GM19238 (cell line): ENCODE results near the gene SIK3.
A peak's percentile ranks its signal among the peaks of the same experiment; 100 is the strongest.
"Not testable (repeated sequence)": the region's sequence is repeated elsewhere in the genome, so short reads cannot be mapped to it uniquely, and the experiment has no call there.

Experiments used
- DNase-seq: peaks from one replicate; pipeline ENCODE4 v3.0.0; 2011; ENCODE audit warnings: low spot score; ENCODE audit not compliant: insufficient read length

The SIK3 gene

DNA sequence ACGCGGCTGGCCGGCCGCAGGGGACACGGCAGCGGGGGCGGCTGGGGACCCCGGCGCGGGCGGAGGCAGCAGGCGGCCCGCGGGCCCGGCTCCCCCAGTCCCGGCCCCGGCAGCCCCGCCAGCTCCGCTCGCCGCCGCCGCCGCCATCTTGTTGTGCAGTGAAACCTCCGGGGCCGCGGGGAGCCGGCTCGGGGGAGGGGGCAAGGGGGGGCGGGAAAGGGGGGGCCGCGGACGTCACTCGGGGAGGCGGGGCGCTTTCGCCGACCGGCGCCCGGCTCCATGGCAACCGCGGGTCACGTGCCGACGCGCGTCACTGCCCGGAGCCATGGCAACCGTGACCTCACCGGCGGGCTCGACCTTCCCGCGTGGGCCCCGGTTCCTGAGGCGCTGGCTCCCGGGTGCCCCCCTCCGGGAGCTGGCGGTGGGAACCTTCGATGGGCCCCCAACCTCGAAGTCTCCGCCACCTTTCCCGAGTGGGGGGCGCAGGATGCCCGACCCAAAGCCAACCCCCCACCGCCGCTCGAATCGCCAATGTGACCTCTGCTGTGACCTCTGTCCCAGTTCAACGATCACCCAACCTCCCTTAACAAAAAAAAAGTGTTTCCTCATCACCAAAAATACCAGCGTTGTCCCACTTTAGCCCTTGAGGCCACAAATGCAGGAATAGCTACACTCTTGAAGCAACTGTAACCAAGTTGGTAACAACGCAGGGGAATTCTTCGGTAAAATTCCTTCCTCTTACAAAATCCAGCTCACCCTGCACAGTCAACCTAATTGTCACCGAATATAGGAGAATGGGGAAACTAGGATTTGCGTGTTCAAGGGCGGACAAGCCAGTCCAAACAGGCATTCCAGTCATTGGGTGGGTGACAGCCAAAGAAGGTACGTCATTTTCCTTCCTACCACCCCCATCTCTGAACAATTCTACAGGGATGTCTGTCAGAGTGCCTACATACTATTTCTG, at the start of gene SIK3:
Gene SIK3, minus strand, starts transcription at position 160 of the 964 bp plus-strand sequence. Its CDS starts 13 bp downstream, at position 147.
- DNase-seq = peak; percentile 93

DNA sequence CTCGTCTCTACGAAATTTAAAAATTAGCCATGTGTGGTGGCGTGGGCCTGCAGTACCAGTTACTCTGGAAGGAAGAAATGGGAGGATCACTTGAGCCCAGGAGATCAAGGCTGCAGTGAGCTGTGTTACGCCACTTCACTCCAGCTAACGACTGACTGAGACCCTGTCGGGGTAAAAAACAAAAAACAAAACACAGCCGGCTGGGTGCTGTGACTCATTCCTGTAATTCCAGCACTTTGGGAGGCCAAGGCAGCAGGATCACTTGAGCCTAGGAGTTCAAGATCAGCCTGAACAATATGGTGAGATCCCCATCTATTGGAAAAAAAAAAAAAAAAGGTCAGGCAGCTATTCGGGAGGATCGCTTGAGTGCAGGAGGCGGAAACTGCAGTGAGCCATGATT, 48.3 kb upstream of the SIK3 start:
- no peak for DNase-seq

DNA sequence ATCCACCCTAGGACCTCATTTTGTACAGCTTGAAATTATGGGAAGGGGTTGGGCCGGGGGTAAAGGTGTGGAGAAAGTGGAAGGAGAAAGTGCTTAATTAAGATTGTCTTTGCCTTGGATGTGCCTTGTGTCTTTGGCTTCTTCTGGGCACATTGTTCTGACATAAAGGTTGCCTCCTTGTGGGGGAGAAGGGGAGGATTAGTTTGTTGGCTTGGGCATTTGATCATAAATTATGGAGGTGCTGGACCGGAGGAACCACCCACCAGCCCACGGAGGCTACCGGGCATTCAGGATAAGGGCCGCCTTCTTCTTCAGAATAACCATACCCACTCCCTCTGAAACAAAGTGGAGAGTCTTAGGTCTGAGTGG, 47.1 kb upstream of the SIK3 start:
- DNase-seq = no peak

DNA sequence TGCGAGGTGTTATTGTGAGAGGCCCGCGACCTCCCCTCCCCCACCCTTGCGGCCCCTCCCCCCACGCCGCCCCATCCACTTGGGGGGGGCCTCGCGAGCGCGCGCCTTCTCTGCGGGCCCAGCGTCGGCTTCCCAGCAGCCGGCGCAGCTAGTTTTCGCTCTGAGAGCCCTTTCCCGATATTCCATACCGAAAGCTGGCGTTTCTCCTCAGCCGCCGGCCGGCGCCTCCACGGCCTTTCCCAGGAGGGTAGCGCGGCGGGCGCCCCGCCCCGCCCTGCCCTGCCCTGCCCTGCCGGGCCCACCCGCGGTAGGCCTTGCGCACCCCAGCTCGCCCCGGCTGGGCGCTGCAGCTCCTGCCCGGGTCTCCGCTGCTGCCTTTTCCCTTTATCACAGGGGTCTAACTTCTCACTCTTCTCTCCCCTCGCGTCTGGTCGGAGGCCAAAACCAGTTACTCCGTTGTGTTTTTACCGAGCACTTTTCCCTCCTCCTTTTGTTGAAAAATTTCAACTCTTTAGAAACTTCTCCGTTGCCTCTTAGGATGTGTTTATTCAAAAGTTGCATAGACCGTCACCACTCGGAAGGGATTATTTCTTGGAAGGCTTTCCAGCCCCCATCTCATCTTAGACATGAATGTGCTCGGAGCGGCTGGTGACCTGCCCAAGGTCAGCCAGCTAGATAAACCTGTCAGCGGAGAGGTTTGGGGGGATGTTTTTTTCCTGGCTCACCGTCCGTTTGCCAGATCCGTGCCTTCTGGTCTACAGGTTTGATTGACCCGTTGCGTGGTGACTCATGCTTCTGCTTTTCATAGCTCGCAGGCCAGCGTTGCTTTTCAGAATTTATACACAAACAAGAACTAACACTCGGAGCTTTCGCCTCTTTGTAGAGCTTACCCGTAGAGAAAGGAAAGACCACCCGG, 46.5 kb upstream of the SIK3 start:
- DNase-seq = peak; percentile 37

DNA sequence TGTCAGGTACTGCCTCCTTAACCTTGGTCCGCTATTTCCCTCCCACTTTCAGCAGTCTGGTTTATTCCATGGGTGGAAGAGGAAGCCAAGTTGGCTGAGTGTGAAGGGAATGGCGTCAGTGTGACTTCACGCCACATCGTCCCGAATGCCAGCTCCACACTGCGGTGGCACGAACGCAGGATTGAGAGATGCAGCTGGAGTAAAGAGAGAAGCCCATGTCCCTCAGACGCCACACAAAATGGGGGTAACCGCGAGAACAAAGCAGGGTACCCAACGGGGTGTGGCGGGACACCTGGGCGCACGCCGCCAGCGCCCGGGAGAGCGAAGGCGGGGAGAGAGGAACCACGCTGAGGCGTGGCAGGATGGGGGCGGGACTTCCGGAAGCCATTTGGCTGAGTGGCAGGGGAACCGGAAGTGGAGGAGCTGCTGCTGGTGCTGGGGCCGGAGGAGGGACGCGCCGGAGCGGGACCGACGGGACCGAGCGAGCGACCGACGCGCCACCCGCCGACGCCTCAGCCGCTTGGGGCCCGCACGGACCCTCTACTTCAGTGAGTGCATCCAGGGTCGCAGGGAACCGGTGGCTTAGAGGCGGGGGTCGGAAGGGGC, 45.7 kb upstream of the SIK3 start, which contains the start of gene PAFAH1B2:
Gene PAFAH1B2, plus strand, starts transcription at position 417 of the 606 bp plus-strand sequence. CDS start 8,161 bp downstream, outside the sequence.
- peak; percentile 99 for DNase-seq

DNA sequence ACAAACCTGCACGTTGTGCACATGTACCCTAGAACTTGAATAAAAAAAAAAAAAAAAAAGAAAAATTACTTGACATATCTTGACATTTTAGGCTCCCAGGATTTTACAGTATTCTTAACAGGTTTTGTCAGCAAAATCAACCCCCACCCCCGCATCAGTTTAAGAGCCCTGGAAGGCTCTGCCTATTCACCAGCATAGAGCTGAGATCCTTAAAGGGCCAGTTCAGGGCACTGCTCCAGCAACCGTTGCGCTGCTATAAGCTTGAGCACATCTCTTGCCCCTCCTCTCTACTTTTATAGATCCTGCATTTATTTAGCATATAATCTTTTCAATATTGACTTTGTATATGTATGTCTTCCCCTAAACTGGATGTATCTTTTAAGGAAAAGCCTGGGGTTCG, 45.2 kb upstream of the SIK3 start:
- no peak for DNase-seq

DNA sequence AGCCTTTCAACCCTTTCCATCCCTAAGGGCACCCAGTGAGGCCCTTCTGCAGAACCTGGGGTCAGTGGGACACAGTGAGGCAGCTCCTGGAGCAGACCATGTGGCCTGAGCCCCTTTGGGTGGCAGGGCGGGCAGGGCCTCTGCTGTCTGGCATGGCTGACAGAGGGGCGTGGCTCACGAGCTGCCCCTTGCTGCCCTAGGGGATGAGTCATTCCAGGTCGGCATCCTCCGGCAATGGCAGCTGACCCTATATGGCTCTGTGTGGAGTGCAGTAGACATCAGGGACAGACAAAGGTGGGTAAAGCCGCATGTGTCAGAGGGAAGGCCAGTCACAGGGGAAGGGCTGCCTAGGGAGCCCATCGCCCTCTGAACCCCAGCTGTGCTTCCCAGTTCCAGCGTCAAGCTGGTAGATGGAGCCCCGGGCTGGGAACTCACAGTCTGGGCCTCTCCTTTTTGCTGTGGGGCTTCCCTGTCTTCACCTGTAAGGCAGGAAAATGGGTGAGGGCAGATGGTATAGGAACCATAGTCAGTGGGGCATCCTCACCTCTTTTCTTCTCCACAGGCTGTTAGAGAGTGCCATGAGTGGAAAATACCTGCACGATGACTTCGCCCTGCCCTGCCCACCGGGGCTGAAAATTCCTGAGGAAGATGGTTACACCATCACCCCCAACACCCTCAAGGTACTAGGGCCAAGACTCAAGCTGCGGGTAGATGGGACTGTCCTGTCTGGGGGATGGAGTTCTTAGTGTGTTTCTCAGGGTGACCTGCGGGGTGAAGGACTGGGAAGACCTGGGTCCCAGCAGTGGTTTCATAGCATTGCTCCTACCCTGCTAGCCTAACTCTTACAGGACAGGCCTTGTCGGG, 39.2 kb upstream of the SIK3 start:
- not testable (repeated sequence) for DNase-seq

DNA sequence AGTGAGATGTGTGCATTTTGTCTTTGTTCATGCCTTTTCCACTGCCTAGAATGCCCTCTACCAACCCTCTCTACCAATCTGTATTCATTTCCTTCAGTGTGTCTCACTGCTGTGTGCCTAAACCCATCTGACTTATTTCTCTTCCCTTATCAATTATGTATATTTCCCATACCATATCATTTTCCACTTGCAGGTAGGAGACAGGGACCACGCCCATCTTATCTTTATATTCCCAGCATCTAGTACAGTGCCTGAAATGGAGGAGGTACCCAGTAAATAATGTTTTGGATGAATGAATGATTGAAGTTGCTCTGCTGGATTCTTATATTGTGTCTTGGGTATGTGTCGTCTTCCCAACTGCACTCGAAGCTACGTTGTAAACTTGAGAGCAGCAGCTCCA, 36.8 kb upstream of the SIK3 start:
- DNase-seq = not testable (repeated sequence)

DNA sequence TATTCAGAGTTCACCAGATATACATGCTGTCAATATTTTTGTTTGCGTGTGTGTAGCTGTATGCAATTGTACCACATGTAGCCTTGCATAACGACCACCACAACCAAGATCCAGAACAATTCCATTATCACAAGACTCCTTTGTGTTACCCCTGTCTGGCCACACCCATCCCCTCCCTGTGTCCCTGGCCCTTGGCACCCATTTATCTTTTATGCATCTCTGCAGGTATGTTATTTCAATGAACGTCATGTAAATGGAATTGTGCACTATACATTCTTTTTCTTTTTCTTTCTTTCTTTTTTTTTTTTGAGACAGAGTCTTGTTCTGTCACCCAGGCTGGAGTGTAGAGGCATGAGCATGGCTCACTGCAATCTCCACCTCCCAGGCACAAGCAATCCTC, 36.2 kb upstream of the SIK3 start:
- no peak for DNase-seq

DNA sequence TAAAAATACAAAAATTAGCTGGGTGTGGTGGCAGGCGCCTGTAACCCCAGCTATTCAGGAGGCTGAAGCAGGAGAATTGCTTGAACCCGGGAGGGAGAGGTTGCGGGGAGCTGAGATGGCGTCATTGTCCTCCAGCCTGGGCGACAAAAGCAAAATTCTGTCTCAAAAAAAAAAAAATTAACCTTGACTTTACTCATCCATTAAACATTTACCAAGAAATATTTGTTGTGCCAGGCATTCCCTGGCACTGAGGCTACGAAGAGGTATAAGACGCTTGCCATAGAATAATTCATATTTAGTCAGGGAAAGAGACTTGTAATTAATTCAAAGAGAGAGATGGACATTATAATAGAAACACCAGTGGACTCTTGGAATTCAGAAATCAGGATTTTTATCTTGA, 32.7 kb upstream of the SIK3 start:
- no peak for DNase-seq

DNA sequence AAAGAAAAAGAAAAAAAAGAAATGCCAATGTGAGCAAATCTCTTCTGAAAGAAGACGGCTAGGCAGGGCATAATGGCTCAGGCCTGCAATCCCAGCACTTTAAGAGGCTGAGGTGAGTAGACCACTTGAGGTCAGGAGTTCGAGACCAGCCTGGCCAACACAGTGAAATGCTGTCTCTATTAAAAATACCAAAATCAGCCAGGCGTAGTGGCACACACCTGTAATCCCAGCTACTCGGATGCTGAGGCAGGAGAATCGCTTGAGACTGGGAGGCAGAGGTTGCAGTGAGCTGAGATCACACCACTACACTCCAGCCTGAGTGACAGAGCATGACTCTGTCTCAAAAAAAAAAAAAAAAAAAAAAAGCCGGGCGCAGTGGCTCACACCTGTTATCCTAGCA, 32.2 kb upstream of the SIK3 start:
- not testable (repeated sequence) for DNase-seq

DNA sequence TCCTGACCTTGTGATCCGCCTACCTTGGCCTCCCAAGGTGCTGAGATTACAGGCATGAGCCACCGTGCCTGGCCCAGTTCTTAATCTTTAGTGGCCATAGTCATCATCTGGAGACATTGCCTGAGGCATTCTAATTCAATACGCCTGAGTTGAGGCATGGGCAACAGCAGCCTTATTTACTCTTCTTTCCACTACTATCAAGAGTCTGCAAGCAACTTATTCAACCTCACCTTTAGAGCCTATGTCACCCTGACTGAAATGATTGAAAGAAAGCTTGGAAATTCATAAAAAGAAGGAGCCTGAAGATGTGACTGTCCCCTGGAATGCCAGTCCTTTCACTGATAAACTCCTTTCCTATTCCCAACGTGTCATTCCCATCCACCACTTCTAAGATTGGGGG, 30.1 kb upstream of the SIK3 start:
- no peak for DNase-seq

DNA sequence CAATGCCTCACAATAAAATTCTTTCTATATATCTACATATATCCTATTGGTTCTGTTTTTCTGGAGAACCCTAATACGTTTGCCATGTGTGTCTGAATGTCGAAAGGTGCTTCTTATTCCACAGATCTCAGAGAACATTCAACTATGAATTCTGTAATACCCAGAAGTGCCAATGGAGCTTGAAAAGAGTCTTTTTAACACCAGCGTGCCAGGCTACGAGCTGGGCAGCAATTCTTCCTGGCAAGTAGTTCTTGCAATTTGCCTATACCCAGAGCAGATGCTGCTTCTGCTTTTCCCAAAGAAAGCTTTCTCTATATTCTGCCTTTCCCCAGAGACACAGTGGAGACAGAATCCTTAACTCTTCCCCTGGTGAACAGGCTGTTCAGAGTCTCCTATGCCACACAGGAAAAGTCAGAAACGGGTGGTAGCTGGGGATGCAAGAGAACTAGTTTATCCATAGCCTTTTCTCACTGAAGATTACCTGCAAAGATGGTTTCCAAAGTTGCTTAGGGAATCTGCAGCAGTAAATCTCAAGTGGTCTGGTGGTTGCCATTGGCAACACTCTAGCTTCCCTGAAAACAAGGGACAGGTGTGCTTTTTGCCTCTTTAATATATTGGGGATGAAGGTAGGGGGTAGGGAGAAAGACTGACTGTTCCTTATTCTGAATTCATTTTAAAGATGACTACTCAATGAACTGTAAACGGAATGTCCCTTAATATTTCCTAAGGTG, 29.1 kb upstream of the SIK3 start:
- DNase-seq = no peak

DNA sequence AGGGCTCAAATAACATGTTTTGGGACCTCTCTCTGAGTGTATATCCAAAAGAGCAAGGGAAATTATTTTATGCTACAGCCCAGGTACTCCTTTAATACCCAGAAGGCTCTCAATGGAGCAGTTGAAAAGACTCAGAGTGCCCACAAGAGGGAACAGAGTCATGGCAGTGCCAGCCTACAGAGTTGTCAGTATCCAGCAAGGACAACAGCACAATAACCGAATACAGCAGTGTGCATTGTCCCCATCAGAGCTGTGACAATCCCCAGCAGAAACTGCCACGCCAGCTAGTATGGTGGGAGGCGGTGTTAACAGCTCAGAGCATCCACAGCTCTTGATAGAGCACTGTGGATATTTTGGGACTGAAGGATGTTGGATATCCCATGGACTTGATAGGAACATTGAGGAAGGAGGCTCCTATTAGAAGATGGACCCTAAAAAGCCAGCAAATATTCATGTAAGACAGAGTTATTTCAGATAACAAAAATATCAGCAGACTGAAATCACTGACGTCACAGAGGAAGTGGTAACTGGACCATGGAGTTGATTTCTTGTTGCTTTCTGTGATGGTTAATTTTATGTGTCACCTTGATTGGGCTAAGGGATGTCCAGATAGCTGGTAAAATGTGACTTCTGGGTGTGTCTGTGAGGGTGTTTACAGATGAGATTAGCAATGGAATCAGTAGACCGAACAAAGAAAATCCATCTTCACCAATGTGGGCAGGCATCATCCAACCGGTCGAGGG, 28.2 kb upstream of the SIK3 start:
- no peak for DNase-seq

DNA sequence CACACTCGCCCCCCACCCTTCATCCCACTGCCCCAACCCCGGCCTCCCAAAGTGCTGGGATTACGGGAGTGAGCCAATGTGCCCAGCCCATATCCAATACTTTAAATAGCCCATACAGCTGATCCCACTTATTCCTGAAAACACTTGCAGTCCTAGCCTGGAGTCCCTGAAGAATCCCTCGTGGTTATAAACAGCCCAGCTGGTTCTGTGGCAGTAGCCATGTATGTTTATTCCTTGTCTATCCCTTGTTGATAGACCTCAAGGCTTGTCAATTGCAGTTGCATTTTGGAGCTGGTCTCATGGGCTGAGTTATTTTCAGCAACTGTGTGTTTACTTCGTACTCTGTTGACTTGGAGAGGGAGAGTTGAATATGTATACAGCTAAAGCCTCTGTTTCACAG, 24.3 kb upstream of the SIK3 start:
- no peak for DNase-seq

DNA sequence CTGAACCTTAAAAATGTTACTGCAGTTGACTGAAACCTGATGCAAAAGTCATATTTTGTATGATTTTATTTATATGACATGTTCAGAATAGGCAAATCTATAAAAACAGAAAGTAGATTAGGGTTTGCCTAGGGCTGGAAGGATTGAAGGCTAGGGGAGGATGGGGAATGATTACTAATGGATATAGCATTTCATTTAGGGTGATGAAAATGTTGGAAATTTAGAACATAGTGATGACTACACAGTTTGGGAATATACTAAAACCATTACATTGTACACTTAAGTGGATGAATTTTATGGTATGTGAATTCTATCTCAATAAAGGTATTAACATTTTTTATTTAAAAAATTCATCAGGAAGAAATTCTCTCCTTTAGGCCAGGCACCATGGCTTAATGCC, 22.9 kb upstream of the SIK3 start:
- DNase-seq = no peak

DNA sequence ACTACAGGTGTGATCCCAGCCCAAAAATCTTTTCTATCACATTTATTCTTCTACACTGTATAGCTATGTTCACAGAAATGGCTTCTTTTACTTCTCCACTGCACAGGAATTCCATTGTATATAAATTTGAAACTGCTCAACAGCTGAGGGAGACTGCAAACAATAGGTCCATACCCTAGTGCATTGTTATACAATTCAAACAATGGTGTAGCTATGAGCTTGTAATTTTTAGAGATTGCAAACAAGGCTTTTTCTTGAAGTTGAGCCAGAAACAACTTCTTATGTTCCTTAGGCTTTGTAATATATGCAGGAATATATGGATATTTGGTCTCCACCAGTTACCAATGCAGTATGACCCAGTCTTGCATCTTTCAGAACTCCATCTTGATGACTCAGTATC, 19.5 kb upstream of the SIK3 start:
- no peak for DNase-seq

DNA sequence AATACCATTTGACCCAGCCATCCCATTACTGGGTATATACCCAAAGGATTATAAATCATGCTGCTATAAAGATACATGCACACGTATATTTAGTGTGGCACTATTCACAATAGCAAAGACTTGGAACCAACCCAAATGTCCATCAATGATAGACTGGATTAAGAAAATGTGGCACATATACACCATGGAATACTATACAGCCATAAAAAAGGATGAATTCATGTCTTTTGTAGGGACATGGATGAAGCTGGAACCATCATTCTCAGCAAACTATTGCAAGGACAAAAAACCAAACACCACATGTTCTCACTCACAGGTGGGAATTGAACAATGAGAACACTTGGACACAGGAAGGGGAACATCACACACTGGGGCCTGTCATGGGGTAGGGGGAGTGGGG, 14.7 kb upstream of the SIK3 start:
- not testable (repeated sequence) for DNase-seq

DNA sequence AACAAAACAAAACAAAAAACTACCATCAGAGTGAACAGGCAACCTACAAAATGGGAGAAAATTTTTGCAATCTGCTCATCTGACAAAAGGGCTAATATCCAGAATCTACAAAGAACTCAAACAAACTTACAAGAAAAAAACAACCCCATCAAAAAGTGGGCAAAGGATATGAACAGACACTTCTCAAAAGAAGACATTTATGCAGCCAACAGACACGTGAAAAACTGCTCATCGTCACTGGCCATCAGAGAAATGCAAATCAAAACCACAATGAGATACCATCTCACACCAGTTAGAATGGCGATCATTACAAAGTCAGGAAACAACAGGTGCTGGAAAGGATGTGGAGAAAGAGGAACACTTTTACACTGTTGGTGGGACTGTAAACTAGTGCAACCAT, 14.3 kb upstream of the SIK3 start:
- not testable (repeated sequence) for DNase-seq
